ENCODE measurements around the gene APOL2.
"Not testable (repeated sequence)": the region's sequence is repeated elsewhere in the genome, so short reads cannot be mapped to it uniquely, and the experiment has no call there.

The APOL2 gene

DNA sequence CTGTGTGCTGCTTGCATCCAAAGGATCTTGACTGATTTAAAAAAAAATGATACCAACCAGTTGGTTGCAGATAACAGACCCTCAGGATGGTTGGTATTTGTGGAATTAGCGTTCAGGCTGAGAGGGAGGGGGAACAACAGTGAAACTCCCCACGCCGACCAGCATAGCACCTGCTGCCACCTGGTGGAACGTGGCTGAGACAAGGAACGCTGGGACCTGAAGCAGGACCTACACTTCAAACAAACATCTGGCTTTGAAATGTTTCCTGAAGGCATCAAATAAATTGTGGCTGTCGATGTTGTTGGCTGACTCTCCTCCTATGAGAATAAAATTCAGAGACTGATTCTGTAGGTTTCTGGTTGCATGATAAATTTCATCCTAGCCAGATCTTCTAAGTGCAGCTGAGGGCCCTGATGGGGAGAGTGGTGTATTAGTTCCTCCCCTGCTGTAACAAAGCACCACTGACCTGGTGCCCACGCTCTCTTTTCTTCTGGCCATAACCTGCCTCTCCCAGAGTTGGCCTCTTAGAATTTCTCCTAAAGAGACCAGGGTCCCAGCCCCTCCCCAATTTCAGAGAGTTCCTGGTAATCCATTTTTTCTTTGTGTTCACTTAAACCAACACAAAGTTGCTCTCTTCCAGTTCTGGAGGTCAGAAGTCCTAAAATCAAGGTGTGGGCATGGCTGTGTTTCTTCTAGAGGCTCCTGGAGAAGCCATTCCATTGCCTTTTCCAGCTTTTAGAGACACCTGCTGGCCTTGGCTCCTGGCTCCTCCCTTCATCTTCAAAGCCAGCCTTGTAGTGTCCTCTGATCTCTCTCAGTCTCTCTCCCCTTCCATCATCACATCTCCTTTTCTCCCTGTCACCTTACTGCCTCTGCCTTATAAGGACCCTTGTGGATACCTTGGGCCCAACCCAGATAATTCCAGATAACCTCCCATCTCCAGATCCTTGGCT, 17.3 kb downstream of the APOL2 start:
- no peak for DNase-seq (ENCODE audit: low read depth)

DNA sequence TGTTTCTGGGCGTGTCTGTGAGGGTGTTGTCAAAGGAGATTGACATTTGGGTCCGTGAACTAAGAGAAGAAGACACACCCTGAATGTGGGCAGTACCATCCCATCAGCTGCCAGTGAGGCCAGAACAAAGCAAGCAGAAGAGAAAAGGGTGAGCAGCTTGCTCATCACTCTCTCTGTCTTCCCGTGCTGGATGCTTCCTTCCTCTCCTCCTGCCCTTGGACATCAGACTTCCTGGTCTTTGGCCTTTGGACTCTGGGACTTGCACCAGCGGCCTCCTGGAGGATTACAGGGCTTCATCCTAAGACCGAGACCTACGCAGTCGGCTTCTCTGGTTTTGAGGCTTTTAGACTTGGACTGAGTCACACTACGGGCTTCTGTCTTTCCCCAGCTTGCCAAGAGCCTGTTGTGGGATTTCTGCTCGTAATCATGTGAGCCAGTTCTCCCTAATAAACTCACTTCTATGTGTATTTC, 18.8 kb downstream of the APOL2 start:
- no peak for DNase-seq (ENCODE audit: low read depth)

DNA sequence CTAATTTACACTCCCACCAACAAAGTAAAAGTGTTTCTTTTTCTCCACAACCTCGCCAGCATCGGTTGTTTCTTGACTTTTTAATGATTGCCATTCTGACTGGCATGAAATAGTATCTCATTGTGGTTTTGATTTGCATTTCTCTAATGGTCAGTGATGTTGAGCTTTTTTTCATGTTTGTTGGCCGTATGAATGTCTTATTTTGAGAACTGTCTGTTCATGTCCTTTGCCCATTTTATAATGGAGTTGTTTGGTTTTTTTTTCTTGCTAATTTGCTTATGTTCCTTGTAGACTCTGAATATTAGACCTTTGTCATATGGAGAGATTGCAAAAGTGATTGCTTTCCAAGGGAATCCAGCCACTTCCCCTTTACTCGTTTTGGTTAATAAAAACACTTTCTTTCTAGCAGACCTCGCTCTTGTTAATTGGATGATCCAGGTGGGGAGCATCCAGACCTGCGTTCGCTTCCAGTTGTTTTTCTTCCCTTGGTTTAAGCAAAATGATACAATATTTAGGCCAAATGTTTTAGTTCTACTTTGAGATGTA, 20.6 kb downstream of the APOL2 start:
- DNase-seq (ENCODE audit: low read depth): no peak

DNA sequence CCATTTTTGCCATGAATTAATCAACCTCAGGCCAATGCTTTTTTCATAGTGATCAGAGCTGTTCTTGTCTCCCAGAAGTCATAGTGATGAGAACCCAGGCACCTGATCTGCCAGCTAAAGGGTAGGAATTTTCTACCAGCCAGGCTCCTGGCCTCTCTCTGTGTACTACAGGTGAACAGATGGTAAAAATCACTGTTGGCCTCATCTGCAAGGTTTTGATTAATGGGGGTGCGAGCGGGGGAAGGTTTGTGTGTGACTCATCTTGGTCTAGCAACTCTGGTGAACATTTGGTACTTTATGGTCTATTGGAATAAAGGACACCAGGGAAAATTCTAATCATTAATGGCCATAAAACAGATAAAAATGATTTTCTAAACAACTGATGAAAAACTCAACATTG, 23.3 kb downstream of the APOL2 start:
- DNase-seq (ENCODE audit: low read depth): no peak

DNA sequence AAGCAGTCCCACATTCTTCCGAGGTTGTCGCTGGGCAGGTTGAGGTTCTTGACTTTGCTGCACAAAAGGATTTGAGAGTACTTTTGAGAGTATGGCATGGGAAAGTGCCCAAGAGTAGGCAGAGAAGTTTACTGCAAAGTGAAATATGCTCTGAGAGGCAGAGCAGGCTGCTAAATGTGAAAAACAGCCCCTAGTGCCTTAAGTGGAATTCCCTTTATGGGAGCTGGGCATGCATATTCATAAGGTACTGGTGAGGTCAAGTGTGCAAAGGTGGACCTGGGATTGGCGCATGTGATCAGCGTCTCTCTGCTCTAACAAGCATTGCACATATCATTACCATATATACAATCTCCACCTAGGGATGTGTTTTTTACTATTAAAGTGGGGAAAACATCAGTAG, 25.7 kb downstream of the APOL2 start:
- no peak for DNase-seq (ENCODE audit: low read depth)

DNA sequence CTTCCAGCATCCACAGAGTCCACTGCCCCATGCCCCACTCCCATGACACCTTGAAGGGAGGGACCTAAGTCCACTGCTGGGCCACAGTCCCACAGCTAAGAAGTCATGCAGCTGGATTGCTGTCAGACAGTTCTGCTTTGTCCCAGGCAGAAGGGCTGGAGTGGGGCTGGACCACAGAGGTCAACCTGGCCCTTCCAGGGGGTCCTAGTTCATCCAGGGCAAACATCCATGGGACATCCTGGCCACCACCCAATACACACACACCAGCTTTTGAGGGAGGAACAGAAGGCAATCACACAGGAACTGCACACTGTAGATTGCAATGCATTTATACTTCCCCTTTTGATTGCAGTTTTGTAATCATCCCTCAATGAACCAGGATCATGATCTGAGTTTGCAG, 26.4 kb downstream of the APOL2 start:
- no peak for DNase-seq (ENCODE audit: low read depth)

DNA sequence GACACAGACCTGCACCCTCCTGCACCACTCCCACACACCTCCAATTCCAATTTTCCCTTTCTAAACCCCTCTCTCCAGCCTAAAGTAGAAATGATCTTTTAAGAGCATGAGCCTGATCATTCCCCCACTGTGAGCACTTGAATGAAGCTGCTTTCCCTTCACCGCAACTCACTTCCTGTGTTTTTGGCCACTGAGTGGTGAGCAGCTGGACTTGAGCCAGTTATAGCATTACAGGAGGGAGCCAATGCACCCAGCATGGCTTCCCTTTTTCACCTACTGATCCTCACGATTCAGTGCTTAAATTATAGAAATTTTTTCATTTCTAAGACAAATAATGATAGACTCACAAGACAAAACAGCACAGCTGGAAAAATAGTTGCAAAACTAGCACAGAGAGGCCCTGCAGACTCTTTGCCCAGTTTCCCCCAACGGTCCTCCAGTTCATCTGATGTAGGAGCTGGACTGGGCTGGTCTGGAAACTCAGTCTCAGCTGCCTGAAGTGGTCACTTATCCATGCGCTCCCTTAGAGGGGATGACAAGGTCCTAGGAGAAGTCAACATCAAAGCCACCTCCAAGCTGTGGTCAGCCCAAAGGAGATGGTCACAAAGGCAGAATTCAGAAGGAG, 28.0 kb downstream of the APOL2 start:
- DNase-seq (ENCODE audit: low read depth): peak; percentile 37

DNA sequence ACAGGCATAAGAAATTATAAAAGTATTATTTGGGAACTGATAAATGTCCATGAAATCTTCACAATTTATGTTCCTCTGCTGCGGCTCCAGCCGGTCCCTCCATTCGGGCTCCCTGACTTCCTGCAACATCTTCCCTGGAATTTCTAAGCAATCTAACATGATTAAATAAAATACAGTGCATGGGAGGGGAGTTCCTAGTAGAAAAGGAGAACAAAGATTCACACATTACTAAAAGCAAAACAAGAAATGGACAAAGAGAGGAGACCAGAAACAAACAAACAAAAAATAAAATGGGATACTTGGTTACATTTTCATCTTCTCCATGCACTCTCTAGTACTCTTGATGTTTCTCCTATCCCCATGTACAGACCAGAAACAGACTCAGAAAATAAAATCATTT, 29.1 kb downstream of the APOL2 start:
- no peak for DNase-seq (ENCODE audit: low read depth)

DNA sequence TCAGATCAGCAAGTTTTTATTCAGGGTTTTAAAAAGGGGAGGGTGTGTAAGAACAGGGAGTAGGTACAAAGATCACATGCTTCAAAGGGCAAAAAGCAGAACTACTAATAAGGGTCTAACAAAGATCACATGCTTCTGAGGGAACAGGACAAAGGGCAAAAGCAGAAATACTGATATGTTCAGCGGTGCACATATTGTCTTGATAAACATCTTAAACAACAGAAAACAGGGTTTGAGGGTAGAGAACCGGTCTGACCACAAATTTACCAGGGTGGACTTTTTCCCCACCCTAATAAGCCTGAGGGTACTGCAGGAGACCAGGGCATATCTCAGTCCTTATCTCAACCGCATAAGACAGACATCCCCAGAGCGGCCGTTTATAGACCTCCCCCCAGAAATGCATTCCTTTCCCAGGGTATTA, 29.8 kb downstream of the APOL2 start:
- DNase-seq (ENCODE audit: low read depth): peak; percentile 39

DNA sequence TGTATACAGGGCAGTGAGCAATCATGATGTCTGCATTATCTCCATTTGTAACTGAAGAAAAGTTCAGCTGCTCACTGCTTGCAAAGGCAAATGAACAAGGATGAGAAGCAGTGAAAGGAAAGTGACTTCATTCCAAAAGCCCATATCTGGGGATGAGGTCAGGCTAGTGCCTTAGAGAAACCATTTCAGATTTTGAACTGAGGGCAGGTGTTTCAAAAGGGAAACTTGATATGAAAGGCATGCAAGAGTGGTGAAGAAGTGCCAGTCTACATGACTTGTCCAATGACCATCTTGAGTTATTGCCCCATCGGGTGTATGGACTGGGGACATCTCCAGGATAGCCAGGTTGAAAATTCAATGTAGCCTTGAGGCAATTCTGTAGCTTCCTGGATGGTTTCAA, 30.4 kb downstream of the APOL2 start:
- no peak for DNase-seq (ENCODE audit: low read depth)

DNA sequence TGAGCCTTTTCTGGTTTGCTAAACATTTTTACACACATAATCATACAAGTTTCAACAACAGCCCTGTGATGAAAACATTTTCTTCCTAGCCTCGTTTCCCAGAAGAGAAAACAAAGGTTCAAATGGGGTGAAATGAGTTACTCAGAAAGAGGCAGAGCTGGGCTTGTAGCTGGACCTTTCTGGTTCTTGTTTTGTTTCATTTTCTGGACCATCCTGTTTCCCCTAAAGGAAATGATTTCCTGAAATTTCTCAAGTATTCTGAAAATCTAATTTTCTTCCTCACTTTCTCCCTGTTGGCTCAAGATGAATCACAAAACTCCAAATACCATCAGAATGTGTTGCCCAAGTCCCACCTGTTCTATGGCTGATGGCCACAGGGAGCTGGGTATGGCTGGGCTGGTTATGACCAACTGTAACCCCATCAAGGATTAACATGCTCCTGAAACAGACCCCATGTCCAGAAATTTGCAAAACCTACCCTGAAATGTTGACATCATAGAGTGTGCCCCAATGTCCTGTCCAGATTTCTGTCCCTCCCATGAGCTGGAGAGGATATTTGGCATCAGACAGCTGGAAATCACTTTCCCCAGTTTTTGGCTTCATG, 31.1 kb downstream of the APOL2 start:
- DNase-seq (ENCODE audit: low read depth): no peak

DNA sequence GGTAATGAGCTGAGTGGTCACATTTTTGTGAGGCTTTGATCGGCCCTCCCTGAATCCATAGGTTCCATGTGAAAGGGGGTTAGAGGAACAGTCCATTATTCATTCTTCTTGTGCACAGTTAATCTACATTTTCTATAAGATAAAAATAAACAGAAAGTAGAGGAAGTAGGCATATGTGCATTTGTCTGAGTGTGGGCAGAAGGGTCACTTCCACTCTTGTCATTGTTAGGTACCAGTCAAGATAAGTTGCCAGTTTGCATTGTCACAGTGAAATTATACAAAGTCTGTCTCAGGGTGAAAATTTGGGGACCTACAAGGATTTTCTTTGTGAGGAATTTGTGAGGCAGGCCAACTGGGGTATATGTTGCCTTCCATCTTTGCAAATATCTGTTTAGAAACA, 33.1 kb downstream of the APOL2 start:
- DNase-seq (ENCODE audit: low read depth): no peak

DNA sequence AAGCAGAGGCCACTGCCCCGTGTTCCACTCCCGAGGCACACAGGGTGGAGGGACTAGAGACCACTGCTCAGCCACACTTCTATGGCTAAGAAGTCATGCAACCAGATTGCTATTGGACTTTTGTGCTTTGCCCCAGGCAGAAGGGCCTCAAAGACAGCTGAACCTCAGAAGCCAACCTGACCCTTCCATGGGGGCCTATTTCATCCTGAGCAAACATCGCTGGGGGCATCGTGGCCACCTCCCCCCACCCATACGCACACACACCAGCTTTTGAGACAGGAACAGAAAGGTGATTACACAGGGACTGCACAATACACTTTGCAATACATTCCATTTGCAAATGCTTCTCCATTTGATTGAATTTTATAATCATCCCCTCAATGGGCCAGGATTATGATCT, 33.8 kb downstream of the APOL2 start:
- DNase-seq (ENCODE audit: low read depth): not testable (repeated sequence)

DNA sequence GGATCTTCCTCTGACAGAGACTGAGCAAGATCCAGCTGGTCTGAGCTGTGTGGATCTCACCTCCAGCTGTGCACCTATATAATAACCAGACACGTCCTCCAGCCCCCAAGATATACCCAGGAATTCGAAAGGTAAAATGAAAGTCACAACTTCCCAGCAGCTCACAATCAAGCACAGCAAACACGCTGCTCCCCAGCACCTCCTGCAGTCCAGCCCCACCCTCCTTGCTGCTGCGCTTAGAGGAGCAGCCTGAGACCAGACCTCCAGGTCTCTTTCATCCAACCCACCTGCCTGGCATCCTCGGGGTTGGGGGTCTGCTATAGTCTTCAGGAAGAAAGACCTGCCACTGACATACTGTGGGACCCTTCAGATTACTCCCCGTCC, 34.7 kb downstream of the APOL2 start:
- no peak for DNase-seq (ENCODE audit: low read depth)

DNA sequence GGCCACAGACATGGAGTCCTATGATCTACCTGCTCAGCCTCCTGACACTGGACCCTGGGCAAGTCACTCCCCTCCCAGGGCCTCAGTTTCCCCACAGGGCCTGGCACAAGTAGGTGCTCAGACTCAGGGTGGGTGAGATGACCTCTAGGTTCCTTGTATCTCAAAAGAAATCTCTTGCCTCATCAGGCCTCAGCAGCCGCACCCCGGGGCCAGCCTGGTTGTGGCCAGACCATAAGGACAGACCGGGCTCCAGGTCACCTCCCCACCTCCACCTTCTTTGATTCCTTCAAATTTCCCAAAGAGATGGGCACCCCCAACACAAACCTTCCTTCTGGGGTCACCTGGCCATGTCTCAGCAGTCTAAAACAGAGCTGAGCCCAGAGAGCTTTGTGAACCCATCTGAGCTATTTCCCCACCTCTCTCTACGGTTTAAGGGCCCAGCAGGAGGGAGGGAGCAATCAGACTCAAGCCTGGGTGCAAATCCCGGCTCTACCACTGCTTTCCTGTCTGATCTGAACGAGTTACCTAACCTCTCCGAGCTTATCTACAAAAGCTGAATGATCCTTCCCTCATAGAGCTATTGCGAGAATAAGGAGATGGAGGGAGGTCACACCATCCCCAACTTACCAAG, 35.2 kb downstream of the APOL2 start:
- DNase-seq (ENCODE audit: low read depth): no peak

DNA sequence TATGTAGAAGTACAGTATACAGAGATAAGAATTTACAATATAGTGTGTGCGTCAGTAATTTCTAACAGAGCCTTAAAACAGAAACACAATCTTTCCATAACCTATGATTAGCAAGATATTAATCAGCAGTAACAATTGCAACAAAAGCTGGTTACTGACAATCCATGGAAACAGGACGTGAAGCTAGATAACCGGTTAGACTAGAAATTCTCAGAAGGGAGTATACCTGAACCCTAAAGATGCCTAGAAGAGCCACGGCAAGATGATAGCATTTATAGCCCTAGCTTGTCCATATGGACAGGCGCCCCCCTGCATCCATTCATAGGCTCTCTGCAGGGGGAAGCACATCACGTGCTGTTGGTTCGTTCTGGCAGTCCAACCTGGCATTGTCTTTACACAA, 35.9 kb downstream of the APOL2 start:
- not testable (repeated sequence) for DNase-seq (ENCODE audit: low read depth)

DNA sequence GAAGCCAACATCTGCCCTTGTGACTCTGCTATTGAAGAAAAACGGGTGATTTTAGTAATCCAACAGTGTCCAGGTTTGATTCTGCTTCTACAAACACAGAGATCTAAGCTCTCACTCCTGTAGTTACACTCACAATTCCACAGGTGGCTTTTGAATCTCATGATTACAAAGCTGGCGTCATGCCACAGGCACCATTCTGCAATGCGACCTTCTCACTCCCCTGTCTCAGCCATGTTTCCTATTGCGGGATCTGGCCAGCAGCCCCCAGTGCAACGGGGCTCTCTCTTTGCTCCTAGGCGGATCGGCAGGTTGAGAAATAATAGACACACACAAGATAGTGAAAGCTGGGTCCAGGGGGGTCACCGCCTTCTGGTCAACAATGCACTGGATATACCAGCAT, 36.4 kb downstream of the APOL2 start:
- not testable (repeated sequence) for DNase-seq (ENCODE audit: low read depth)

DNA sequence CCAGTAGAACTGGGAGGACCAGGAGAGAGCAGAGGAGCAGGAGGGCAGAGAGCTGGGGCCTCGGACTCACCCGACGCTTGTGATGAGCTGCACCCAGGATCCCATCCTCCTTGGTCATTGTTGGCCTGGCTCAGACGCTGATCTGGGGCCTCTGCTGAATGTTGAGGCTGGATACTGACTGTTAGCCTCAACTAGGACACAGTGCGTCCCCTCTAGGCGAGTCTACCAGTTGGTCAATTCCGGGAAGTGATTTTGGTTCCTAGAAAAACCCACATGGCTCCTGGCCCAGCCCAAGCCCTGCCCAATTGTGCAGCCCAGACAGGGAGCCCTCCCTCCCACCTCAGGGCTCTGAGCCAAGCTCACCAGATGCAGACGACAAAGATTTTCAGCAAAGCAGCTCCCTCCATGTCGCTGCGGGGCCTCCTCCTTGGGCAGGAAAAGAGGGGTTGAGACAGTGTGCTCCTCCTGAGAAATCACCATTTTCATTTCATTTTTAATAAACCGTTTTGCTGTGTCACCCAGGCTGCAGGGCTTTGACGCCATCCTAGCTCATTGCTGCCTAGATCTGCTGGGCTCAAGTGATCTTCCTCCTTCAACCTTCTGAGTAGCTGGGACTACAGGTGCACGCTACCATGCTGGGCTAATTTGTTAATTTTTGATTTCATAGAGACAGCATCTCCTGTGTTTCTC, 37.6 kb downstream of the APOL2 start, which contains the start of gene APOL4:
Gene APOL4 (minus strand): TSS at position 180 of the 690 bp plus-strand sequence. CDS start 75 bp downstream, at position 105.
- peak; percentile 36 for DNase-seq (ENCODE audit: low read depth)

DNA sequence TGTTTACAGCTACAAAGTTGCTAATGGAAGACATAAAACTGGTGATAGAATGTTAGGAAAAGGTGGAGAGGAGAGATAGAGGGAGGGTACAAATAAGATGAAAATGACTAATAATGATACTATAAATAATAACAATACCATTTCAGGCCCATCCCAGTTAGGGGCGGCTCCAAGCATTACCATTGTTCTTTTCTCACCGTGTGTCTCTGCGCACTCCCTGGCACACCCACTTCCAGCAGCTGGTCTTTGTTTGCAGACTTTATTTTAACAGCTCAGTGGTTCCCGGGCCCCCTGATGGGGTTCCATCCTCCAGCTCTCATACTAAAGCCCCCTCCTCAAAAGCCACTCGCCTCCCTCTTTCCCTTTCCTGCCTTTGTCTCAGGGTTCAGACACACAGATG, 38.3 kb downstream of the APOL2 start:
- not testable (repeated sequence) for DNase-seq (ENCODE audit: low read depth)

DNA sequence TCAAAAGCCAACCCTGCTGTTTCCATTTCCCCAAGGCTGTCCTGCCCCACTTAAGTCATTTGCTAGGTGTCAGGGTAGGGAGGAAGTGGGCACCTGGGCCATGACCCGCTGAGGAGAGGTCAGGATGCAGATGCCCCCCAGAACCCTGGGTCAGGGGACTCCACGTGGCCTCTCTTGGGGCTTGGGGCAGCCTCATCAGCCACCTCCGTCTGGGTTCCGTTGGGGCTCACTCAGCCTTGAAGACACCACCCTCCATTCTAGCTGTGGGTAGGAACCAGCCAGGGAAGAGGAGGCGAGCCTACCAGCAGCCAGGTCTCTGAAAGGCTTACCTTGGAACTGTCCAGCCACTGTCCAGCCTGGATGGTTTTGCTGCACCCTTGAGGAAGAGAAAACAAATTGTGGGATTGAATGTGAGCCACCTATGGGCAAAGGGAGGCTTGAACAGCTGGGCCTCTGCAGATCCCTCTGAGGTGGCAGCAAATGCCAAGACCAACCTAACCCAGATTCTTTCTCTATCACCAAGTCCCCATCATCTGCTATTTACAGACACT, 40.3 kb downstream of the APOL2 start:
- no peak for DNase-seq (ENCODE audit: low read depth)

DNA sequence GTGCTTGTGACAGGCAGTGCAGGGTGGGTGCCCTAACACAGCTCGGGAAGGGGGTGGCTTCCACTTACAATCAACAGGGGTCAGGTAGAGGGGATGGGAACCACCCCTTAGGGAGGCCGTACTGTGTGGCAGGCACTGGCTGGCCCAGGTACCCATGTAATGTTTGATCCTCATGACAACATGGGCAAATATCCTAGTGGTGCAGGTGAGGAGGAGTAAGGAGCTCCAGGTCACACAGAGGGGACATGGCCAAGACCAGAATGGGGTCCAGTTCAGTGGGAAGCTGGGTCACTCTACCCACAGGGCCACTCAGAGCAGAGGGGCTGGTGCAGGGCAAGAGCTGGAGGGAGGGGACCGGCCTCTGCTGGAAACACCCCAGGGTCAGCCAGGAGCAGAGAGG, 40.8 kb downstream of the APOL2 start:
- DNase-seq (ENCODE audit: low read depth): no peak

Data from CMK (cell line).